ENCODE data around the gene FADS2.

Gene FADS2

DNA sequence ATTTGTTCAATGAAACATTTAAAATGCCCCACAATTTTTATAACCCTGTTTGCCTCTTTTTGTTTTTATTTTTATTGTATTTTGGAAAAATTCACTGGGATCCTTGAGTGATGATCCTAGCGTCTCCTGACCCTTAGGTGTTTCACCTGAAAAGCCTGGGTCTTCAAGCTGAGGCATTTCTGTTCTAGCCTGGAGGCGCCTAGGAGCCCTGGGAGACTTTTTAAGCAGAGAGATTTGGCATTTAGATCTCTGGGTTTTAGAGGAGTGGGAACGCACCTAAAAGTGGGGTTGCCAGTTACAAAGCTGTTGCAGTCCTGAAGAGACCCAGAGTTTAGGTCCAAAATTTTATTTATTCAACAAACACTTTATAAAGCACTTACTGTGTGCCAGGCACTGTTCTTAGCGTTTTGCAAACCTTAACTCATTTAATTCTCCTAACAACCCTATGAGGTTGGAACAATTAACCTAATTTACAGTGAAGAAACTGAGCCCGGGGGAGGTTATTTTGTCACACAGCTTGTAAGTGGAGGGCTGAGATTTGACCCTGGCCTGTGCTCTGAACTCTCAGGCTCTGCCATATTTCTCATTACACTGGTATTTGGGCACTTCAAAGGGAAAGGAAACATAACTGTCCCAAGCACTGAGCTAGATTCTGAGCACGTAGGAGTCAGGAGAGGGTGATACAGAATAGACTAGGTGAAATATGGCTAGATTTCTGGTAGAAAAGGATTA, 10.5 kb upstream of the FADS2 start:
- no peak for ATAC-seq (ENCODE audit: low read depth)
- TF ChIP-seq, protein P1, sequence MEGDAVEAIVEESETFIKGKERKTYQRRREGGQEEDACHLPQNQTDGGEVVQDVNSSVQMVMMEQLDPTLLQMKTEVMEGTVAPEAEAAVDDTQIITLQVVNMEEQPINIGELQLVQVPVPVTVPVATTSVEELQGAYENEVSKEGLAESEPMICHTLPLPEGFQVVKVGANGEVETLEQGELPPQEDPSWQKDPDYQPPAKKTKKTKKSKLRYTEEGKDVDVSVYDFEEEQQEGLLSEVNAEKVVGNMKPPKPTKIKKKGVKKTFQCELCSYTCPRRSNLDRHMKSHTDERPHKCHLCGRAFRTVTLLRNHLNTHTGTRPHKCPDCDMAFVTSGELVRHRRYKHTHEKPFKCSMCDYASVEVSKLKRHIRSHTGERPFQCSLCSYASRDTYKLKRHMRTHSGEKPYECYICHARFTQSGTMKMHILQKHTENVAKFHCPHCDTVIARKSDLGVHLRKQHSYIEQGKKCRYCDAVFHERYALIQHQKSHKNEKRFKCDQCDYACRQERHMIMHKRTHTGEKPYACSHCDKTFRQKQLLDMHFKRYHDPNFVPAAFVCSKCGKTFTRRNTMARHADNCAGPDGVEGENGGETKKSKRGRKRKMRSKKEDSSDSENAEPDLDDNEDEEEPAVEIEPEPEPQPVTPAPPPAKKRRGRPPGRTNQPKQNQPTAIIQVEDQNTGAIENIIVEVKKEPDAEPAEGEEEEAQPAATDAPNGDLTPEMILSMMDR (IDR thresholded peaks at IDR 0.05; ENCODE audit: poor library complexity, severe bottlenecking) = no peak
- H3K36me3 ChIP-seq (ENCODE audit: low read depth) = peaks cover 25% of the 10 kb centered on the region
- H3K27ac ChIP-seq (ENCODE audit: poor library complexity, severe bottlenecking) = peak overlapping the region; percentile 92
- H3K27me3 ChIP-seq (ENCODE audit: insufficient read depth, poor library complexity, severe bottlenecking) = no peaks in the 10 kb centered on the region
- DNase-seq (ENCODE audit: low spot score) = no peak
- H3K4me3 ChIP-seq (ENCODE audit: severe bottlenecking) = peak overlapping the region; percentile 67
- peaks cover 38% of the 10 kb centered on the region for H3K4me1 ChIP-seq (ENCODE audit: insufficient read depth, poor library complexity, severe bottlenecking)
- H3K9me3 ChIP-seq (ENCODE audit: severe bottlenecking) = no peaks in the 10 kb centered on the region

DNA sequence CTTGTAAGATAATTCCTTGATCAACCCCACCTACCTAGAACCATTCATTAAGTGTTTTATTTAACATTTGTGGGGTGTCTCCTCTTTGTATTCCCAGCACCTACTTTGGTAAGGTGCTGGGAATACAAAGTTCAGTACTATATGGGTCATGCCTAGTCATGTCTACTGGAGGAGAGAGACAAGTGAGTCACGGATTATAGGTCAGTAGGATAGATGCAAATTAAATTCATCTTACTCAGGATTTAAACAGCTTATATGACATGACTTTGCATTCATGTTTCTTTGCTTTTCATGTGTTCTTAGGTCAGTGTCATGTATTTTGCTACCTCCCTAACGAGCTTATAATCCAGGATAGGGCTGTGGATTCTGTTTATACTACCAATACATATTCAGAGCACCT, 7.9 kb upstream of the FADS2 start:
- H3K36me3 ChIP-seq (ENCODE audit: low read depth) = peaks cover 6% of the 10 kb centered on the region
- H3K27ac ChIP-seq (ENCODE audit: poor library complexity, severe bottlenecking) = peak overlapping the region; percentile 92
- no peak overlapping the region for H3K4me3 ChIP-seq (ENCODE audit: severe bottlenecking)
- DNase-seq (ENCODE audit: low spot score) (no peak), ATAC-seq (ENCODE audit: low read depth) (peak; percentile 59)
- no peaks in the 10 kb centered on the region for H3K27me3 ChIP-seq (ENCODE audit: insufficient read depth, poor library complexity, severe bottlenecking)
- TF ChIP-seq, protein P1 (IDR thresholded peaks at IDR 0.05; ENCODE audit: poor library complexity, severe bottlenecking) = no peak
- H3K4me1 ChIP-seq (ENCODE audit: insufficient read depth, poor library complexity, severe bottlenecking) = peaks cover 30% of the 10 kb centered on the region
- no peaks in the 10 kb centered on the region for H3K9me3 ChIP-seq (ENCODE audit: severe bottlenecking)

DNA sequence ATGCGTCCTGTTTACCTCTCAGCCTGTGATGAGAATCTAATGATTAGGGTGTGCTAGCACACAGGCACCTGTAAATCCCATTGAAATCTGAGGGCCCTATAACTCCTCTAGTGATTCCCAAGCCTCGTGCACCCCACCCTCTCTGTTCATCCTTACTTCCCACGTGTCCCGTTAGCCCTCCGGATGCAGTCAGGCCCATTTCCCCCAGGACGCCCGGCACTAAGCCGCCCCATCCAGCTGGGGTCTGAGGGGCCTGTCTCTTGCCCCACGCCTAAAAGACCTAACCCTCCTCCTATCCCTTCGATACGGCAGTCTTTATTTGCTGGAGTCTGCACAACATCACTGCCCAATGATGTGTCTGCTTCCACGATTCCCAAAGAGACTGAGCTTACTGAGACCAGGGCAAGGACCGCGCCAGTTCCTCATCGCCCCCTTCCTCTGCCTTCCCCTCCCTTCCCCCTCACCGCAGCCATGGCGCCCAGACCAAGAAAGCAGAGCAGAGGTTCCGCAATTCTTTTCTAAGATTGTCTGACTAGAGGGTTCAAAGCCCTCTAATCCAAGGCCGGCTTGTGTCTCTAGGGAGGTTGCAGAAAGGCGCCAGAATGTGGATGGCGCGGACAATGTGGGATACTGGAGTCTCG, 1.1 kb upstream of the FADS2 start:
- ATAC-seq (ENCODE audit: low read depth) (no peak), DNase-seq (ENCODE audit: low spot score) (no peak)
- H3K27me3 ChIP-seq (ENCODE audit: insufficient read depth, poor library complexity, severe bottlenecking) = no peaks in the 10 kb centered on the region
- H3K9me3 ChIP-seq (ENCODE audit: severe bottlenecking) = no peaks in the 10 kb centered on the region
- H3K4me3 ChIP-seq (ENCODE audit: severe bottlenecking) = peak overlapping the region; percentile 54
- H3K36me3 ChIP-seq (ENCODE audit: low read depth) = peaks cover 31% of the 10 kb centered on the region
- H3K27ac ChIP-seq (ENCODE audit: poor library complexity, severe bottlenecking) = peak overlapping the region; percentile 76
- H3K4me1 ChIP-seq (ENCODE audit: insufficient read depth, poor library complexity, severe bottlenecking) = peaks cover 11% of the 10 kb centered on the region
- TF ChIP-seq, protein P1 (IDR thresholded peaks at IDR 0.05; ENCODE audit: poor library complexity, severe bottlenecking) = no peak

DNA sequence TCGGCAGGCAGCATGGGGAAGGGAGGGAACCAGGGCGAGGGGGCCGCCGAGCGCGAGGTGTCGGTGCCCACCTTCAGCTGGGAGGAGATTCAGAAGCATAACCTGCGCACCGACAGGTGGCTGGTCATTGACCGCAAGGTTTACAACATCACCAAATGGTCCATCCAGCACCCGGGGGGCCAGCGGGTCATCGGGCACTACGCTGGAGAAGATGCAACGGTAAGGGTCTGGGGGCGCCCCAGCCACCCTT, 204 bp downstream of the FADS2 start:
- Histone ChIP-seq H3K27me3 (ENCODE audit: insufficient read depth, poor library complexity, severe bottlenecking) (no peaks in the 10 kb centered on the region), H3K4me1 (ENCODE audit: insufficient read depth, poor library complexity, severe bottlenecking) (peaks cover 11% of the 10 kb centered on the region), H3K9me3 (ENCODE audit: severe bottlenecking) (no peaks in the 10 kb centered on the region), H3K36me3 (ENCODE audit: low read depth) (peaks cover 42% of the 10 kb centered on the region), H3K4me3 (ENCODE audit: severe bottlenecking) (peak overlapping the region; percentile 54), H3K27ac (ENCODE audit: poor library complexity, severe bottlenecking) (peak overlapping the region; percentile 76)
- ATAC-seq (ENCODE audit: low read depth) = no peak
- TF ChIP-seq, protein P1 (IDR thresholded peaks at IDR 0.05; ENCODE audit: poor library complexity, severe bottlenecking) = no peak
- no peak for DNase-seq (ENCODE audit: low spot score)

Measured in RWPE2 (cell line).